ENCODE measurements around the gene PEMT.
"Not testable (repeated sequence)": the region's sequence is repeated elsewhere in the genome, so short reads cannot be mapped to it uniquely, and the experiment has no call there.

DNA sequence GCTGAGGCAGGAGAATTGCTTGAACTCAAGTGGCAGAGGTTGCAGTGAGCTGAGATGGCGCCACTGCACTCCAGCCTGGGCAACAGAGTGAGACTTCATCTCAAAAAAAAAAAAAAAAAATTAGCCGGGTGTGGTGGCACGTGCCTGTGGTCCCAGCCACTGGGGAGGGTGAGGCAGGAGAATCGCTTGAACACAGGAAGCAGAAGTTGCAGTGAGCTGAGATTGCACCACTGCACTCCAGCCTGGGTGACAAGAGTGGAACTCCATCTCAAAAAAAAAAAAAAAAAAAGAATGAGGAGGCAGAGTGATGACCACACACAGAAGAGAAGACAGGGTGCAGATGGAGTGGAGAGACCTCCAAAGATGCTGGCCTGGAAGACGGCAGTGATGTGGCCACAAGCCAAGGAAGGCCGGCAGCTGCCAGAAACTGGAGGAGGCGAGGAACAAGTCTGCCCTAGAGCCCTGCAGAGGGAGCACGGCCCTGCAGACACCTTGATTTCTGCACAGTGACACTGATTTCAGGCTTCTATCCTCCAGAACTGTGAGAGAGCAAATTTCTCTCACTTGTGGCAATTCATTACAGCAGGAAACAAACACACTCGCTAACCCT, 48.3 kb upstream of the PEMT start:
- TF ChIP-seq, protein P1, sequence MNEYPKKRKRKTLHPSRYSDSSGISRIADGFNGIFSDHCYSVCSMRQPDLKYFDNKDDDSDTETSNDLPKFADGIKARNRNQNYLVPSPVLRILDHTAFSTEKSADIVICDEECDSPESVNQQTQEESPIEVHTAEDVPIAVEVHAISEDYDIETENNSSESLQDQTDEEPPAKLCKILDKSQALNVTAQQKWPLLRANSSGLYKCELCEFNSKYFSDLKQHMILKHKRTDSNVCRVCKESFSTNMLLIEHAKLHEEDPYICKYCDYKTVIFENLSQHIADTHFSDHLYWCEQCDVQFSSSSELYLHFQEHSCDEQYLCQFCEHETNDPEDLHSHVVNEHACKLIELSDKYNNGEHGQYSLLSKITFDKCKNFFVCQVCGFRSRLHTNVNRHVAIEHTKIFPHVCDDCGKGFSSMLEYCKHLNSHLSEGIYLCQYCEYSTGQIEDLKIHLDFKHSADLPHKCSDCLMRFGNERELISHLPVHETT (tag by site-specific recombination; IDR thresholded peaks at IDR 0.05), result not testable (repeated sequence)
- TF ChIP-seq, protein P2, sequence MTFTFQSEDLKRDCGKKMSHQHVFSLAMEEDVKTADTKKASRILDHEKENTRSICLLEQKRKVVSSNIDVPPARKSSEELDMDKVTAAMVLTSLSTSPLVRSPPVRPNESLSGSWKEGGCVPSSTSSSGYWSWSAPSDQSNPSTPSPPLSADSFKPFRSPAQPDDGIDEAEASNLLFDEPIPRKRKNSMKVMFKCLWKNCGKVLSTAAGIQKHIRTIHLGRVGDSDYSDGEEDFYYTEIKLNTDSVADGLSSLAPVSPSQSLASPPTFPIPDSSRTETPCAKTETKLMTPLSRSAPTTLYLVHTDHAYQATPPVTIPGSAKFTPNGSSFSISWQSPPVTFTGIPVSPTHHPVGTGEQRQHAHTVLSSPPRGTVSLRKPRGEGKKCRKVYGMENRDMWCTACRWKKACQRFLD (tag by site-specific recombination; IDR thresholded peaks at IDR 0.05), result not testable (repeated sequence)
- TF ChIP-seq, protein P3, sequence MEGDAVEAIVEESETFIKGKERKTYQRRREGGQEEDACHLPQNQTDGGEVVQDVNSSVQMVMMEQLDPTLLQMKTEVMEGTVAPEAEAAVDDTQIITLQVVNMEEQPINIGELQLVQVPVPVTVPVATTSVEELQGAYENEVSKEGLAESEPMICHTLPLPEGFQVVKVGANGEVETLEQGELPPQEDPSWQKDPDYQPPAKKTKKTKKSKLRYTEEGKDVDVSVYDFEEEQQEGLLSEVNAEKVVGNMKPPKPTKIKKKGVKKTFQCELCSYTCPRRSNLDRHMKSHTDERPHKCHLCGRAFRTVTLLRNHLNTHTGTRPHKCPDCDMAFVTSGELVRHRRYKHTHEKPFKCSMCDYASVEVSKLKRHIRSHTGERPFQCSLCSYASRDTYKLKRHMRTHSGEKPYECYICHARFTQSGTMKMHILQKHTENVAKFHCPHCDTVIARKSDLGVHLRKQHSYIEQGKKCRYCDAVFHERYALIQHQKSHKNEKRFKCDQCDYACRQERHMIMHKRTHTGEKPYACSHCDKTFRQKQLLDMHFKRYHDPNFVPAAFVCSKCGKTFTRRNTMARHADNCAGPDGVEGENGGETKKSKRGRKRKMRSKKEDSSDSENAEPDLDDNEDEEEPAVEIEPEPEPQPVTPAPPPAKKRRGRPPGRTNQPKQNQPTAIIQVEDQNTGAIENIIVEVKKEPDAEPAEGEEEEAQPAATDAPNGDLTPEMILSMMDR (tag by site-specific recombination; IDR thresholded peaks at IDR 0.05), result not testable (repeated sequence)
- TF ChIP-seq YY1 (tag by site-specific recombination; IDR thresholded peaks at IDR 0.05); ZBTB8A (tag by site-specific recombination; IDR thresholded peaks at IDR 0.05); MZF1 (tag by site-specific recombination; IDR thresholded peaks at IDR 0.05; ENCODE audit: borderline replicate concordance); ZNF416 (tag by site-specific recombination; IDR thresholded peaks at IDR 0.05): not testable (repeated sequence)

Data from HEK293 (cell line).